Activated naive CD4-positive, alpha-beta T cell treated with anti-CD3 and anti-CD28 coated beads, Interleukin-2, amount 50 U/mL, for 16 hours (primary cell): ENCODE results near the gene TMA7B.
"Not testable (repeated sequence)": the region's sequence is repeated elsewhere in the genome, so short reads cannot be mapped to it uniquely, and the experiment has no call there.

Experiments
- DNase-seq: peaks from one replicate; pipeline ENCODE4 v3.0.0-alpha.2; 2020

The TMA7B gene

GRCh38 chr22:39933741-39934140 is 26.5 kb upstream of the TMA7B start:
- no peak for DNase-seq

DNA sequence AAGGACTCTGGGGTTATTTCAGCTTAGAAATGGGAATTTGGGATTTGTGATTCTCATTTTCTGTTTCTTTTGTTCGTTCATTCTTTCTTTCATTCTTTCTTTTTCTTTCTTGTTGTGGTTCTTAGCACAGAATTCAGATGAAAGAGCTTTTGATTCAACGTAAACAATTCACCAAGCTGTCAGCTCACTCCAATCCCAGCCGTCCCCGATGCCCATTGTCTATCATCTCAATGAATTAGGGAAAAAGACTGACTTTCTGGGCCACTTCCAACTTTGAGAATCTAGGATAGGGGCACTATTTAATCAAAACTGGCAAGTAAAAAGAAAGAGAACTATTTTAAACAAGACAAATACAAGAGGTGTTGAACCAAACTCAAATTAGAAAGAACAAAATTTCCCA is 25.1 kb upstream of the TMA7B start:
- DNase-seq, result no peak

DNA sequence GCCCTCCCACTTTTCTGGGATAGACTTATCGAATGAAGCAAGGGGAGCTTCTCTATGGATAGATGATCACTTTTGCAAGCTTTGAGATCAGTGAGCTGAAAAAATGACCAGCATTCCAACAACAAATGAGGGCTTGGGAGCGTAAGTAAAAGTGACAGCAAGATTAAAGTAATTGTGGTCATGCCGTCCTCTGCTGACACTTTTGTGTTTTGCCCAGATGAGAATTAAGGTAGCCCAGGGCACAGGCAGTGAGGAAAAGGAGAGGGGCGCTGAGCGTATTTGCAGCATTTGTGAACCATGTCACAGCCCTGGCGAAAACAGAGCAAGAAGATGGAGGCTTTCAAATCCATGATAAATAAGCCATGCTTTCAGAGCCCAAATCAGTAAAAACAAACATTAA is 24.6 kb upstream of the TMA7B start:
- no peak for DNase-seq

DNA sequence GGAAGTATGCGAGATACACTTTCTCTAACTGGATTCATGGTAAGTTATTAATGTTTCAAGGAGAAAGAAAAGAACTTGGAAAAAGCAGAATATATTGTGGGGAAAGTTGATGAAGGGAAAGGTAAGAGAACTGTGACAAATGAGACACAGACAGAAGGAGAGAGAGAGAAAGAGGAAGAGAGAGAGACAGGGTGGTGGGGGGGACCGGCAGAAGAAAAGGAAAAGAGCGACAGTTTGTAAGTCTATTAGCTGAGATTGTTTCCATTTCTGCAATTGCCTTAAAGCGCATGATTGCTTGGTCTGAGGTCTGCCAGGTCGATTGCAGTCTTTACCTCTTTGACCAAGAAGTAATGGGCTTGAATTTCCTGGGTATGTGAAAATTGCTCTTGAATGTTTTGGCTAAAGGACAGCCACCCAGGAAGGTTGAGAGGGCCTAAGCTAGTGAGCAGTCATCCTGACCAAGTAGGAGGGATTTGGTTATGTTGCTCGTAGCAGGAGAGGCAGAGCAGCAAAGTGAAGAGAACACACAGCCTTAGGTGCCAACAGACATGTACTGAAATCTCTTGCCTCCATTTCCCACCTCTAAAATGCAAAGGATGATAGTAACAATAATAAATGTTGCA is 23.6 kb upstream of the TMA7B start:
- no peak for DNase-seq

GRCh38 chr22:39937906-39938305 is 22.3 kb upstream of the TMA7B start:
- DNase-seq, result no peak

- DNase-seq, result peak; percentile 68
Measured at GRCh38 chr22:39938509-39939111, 21.6 kb upstream of the TMA7B start.

GRCh38 chr22:39939830-39940229 is 20.4 kb upstream of the TMA7B start:
- DNase-seq, result peak; percentile 37

- DNase-seq, result no peak
Measured at GRCh38 chr22:39940757-39941305, 19.4 kb upstream of the TMA7B start.

- no peak for DNase-seq
Measured at GRCh38 chr22:39941601-39942000, 18.6 kb upstream of the TMA7B start.

GRCh38 chr22:39942439-39943230 is 17.6 kb upstream of the TMA7B start:
- DNase-seq, result no peak

GRCh38 chr22:39943337-39943736 is 16.9 kb upstream of the TMA7B start:
- peak; percentile 59 for DNase-seq

DNA sequence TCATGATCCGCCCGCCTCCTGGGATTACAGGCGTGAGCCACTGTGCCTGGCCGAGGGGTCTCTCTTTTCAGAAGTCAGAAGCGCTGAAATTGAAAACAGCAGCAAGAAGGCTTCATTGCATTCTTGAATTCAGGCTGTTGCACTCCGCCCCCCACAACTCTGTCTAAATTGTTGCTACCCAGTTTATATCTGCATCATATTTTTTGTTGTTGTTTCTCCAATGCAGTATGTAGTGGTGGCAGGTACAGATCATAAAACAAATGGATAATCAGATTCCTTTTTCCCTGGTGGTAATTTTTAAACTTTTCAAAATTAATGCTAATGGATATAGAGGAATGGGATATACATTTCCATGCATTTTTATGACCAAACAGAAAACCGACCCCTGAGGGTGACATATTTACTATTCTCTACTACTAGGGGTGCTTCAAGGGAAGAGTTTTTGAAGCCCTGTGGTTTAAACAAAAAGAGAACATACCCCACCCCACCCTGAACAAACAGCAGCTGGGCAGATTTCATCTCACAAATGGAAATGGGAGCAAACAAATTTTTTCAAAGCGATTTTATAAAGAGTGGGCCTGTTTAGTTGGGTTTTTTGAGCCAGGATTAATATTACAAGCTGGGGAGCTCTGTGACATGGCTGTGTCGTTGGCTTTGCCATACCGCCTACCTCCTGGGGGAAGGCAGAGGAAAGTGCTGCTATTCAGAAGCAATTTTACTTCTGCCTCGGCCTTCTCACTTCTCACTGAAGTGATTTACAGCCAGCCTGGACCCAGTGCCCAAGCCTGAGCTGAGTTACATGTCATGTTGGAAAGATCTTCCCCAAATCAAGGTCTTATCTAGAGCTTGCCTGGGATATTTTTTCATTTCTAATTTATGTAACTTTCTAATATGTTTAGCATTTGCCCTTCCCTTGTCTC is 16.0 kb upstream of the TMA7B start:
- no peak for DNase-seq

- DNase-seq, result no peak
Measured at GRCh38 chr22:39946126-39946502, 14.1 kb upstream of the TMA7B start.

DNA sequence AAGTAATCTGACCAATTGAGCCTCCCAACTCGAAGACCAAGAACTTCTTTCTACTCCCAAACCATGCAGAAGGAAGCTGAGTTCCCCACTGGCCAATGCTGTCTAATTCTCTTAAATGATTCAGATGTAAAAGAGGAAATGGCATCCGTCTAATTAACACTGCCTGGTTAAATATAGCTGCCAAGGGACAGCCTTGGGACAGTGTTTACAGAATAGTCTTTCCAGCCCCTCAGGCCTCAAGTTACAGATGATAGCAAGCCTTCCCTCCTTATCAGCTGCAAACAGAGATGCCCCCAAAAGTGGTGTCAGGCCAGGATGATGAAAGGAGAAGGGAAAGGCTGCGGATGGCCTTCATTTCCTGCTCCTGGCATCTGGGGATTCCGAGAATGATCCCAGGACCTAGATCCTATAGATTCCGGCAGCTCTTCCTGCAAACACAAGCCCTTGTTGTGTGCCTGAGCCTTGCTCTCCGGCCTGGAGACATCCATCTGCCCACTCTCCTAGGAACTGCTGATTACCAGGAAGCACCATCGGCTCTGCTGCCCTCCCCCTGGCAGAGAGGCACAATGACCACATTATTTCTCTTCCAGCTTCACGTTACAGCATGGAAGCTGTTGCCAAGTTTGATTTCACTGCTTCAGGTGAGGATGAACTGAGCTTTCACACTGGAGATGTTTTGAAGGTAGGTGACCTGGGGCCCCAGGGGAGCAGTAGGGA is 13.5 kb upstream of the TMA7B start:
- no peak for DNase-seq

DNA sequence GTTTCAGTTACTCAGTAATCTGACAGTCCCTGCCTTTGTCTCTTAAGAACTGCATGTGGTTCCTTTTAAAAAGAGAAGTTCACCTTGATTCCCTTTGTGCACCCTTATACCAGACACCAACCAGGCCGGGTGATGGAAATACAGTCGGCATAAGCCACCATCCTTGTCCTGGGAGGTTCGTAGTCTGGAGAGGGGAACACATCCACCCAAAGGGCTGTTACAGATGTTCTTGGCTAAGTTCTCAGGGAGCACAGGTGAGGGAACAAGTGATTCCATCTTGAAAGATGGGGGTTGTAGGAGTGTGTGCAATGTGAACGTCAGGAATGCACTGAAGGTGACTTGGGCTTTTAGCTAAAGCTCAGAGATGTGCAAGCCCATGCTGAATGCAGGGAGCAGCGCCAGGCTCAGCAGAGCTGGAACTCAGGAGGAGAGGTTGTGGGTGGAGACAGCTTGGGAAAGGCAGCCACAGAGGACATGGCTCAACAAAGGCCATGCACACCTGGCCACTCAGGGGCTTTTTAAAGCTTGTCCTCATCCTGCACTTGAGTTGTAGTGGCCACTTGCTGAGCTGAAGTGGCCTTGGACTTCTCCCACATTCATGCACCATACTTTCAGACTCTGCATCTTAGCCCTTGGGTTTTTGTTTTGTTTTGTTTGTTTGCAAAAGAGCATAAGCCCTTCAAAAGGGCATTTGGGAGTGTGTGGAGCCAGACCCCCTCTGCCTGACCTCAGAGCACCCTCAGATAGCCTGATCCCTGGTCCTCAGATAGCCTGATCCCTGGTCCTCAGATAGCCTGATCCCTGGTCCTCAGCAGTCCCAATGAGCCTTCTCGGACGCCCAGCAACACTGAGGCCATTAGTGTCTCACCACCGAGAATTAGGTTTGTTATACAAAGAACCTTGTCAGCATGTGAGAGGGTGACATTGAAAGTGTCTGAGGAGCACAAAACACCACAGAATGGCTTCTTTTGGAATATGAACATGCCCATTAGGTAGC is 12.7 kb upstream of the TMA7B start:
- DNase-seq, result no peak

- DNase-seq, result no peak
Measured at GRCh38 chr22:39949964-39950737, 10.0 kb upstream of the TMA7B start.

GRCh38 chr22:39951603-39952293 is 8.4 kb upstream of the TMA7B start:
- not testable (repeated sequence) for DNase-seq

DNA sequence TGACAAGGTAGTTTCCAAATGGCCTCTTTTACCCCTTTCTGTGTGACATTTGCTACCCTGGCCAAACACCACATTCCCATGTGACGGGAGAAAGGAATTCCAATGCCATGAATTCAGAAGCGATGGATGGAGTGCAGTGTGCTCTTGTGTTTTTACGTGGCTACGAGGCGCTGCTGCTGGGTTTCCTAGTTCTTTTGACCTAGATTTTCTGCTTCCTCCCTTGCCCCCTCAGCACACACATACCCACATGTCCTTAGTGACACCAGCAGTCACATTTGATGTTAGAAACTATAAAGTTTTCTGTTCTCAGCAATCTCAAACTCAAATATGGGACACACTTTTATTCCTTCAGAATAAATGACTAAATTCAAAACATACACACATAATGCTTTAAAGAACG is 7.8 kb upstream of the TMA7B start:
- no peak for DNase-seq

- no peak for DNase-seq
Measured at GRCh38 chr22:39953101-39953500, 7.1 kb upstream of the TMA7B start.
